ENCODE results near the gene TEX101.

The TEX101 gene

DNA sequence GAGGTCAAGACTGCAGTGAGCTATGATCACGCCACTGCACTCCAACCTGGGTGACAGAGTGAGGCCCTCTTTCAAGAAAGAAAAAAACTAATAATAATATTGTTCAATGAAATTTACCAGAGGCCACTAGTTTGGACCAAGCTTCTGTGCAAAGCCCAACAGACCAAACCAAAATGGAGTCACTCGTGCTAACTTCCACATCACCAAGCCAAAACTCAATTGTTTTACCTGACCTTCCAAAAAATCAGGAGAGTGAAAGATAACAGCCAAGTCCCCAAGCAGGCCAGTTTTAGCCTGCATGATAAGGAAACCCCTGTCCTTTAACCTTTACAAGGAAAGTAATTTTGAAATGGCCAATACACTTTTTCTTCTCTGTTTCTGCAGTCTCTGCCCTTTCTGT, 30.7 kb downstream of the TEX101 start:
- DNase-seq, result no peak

DNA sequence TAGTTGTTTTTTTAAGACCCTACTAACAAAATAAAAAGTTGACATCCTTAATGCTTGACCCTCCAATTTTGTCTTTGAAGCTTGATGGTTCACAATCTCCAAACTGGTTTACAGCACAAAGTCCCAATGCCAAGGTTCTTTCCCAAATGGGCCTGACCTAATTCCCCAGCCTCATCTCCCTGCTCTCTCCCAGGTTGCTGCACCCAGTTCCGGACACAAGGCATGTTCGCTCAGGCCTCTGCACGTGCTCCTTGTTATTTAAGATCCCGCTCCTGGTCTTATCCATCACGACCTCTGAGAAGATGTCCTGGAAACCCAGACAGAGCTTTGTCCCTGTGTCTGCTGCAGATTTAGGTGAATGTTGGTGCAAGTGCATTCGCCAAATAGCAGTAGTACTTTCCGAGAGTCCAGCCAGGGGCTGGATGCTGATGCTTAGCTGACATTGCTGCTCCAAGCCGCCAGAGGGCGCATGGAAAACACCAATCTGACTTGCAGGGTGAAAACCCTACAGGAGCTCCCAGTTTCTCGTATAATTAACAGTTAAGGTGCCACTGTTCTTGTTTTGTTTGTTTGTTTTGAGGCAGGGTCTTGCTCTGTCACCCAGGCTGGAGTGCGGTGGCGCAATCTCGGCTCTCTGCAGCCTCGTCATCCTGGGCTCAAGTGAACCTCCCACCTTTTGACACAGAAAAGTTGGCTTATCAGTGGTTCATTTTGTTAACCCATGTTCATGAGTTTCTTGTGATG, 32.2 kb downstream of the TEX101 start:
- peak in 47 of 51 donors; percentile 7 to 86 (median 54) for DNase-seq

DNA sequence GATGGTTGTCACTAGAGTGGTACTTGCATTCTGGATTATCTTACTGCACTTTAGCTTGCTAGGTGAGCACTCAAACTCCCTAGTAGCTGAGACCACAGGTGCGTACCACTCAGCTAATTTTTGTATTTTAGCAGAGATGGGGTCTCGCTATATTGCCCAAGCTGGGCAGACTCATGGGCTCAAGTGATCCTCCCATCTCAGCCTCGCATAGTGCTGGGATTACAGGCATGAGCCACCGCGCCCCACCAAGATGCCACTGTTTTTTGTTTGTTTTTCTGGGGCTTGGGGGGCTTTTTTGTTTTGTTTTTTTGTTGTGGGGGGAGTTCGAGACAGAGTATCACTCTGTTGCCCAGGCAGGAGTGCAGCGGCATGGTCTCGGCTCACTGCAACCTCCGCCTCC, 33.0 kb downstream of the TEX101 start:
- DNase-seq, result no peak

DNA sequence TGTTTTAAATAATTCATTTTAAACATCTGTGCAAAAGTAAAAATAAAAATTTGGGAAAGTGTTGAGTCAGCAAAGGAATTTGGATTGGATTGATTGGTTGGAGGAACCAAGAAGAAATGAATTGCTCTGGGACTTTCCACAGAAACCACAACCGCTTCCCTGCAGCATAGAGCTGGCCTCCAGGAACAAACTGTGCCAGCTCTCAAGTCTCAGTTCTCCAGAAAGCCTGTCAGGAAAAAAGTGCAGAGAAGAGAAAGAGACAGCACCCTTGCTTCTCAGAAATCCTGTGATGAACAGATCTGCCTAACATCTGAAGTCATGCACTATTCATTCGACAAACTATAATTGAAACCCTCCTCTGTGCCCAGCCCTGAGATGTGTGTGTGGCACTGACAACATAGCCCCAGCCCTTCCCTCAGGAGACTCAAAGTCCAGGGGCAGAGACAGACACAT, 35.9 kb downstream of the TEX101 start:
- no peak for DNase-seq

DNA sequence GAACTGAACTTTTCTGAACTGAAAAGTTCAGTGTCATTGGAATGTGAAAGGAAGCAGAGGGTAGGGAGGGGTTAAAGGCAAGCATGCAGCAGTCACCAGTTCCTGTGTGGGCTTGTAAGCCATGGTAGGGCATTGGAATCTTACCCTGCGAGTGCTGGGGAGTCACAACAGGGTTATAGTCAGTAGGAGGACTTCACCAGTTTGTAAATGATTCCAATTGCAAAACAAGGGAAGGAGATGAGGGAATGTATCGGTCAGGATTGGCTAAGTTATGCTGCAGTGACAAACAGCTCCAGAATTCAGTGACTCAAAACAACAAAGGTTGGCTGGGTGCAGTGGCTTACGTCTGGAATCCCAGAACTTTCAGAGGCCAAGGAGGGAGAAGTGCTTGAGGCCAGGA, 37.9 kb downstream of the TEX101 start:
- DNase-seq, result no peak

DNA sequence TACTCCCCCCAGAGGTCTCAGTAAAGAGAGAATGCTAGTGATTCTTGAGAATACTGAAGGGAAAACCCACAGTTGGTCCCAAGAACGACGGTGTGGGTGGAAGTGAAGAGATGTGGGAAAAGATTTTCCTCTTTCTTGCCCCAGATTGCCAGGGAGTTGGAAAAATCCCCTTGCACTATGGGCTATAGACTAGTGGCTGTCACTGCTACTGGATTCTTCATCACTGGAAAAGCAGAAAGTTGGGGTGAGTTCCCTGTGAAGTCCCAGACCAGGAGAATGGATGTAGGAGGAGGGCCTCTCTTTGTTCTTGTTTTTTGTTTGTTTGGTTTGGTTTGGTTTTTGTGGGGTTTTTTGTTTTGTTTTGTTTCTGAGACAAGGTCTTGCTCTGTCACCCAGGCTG, 39.3 kb downstream of the TEX101 start:
- no peak for DNase-seq

DNA sequence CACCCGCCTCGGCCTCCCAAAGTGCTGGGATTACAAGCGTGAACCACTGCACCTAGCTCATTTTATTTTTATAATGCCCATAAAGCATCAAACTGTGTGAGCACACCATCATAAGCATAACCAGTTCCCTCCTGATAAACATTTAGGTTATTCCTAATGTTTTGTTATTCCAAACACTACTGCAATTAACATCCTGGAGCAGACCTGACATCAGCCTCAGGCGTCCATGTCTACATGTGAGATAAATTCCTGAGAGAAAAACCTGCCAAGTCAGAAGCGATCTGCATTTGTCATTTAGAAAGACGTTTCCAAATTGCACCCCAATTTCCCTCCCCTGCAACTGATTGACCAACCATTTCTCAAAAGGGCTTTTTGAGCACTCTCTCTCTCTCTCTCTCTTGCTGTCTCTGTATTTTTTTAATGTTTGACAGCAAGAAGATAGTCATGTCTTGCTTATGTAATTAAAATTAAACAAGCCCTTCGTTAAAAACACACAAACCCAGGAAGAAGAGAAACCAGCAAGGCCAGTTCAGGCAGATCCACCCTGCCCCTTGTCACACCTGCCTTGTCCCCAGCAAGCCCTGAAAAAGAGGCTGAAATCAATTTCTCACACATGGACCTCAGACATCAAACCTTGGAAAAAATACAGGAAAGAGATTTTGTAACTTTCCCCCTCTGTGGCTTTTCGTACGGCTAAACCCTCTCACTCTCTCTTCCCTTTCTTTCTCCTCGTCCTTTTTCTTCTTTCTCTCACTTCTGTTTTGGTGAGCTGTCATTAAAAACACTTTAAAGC, 40.8 kb downstream of the TEX101 start:
- DNase-seq, result no peak

DNA sequence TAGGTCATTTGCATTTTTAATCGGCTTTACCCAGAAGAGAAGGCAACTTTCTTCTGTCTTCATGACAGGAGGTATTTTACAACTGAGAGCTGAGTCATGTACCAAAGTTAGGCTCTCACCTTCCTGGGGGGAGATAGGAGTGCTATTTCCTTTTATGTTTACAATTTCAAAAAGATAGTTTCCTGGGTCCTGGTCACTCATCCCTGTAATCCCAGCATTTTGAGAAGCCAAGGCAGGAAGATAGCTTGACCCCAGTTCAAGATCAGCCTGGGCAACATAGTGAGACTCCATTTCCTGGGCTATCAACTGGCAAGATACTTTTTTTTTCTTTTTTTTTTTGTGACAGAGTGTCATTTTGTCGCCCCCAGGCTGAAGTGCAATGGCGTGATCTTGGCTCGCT, 43.1 kb downstream of the TEX101 start:
- no peak for DNase-seq

DNA sequence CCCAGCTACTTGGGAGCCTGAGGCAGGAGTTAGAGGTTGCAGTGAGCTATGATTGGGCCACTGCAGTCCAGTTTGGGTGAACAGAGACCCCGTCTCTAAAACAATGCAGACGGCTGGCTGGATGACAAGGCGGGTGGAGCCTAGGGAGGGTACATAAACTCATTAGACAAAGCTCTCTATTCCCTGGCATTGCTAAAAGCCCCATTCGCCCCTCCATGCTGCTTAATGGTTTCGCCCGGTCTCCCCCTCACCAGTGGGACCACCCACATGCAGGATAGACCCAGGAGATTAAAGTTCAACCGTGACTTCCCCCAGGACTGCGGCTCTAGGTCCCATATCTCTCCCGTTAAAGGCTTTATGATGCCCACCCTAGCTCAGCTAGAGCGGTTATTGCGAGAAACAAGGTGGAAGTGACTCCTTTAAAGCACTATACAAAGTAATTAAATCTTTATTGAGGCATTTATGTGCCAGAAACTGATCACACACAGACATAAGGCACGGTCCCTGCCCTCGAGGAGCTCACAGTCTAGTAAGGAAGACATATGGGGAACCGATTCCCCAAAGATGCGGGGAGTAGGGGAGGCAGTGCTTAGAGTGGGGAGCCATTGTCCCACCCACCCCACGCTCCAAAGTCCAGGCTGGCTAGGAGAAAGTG, 45.8 kb downstream of the TEX101 start:
- no peak for DNase-seq

DNA sequence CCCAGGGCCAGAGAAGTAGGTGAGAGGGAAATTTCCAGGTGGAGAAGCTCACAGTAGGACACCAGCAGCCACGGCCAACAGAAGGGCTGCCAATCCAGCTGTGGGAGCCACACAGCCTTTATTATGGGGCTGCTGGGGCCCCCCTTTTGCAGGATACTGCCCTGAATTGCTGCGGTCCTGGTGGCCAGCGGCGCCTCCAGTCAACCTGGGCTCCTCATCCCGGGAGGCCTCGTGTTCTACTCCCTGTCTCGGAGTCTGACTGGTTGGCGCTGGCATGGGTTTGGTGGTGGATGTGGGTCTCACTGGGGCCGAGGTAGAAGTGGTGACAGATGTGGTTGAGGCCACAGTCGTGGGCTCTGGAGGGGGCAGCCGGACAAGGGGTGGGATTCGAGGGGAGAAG, 46.6 kb downstream of the TEX101 start:
- no peak for DNase-seq

DNA sequence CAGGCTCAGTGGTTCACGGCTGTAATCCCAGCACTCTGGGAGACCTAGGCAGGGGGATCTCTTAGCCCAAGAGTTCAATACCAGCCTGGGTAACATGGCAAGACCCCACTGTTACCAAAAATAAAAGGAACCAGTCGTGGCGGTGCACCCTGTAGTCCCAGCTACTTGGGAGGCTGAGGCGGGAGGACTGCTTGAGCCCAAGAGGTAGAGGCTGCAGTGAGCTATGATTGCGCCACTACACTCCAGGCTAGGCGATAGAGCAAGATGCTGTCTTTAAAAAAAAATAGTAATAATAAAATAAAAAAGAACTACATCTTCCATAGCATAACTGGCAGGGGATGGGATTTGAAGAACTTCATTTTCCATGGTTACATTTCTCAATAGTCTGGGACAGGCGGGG, 47.7 kb downstream of the TEX101 start:
- DNase-seq, result no peak

DNA sequence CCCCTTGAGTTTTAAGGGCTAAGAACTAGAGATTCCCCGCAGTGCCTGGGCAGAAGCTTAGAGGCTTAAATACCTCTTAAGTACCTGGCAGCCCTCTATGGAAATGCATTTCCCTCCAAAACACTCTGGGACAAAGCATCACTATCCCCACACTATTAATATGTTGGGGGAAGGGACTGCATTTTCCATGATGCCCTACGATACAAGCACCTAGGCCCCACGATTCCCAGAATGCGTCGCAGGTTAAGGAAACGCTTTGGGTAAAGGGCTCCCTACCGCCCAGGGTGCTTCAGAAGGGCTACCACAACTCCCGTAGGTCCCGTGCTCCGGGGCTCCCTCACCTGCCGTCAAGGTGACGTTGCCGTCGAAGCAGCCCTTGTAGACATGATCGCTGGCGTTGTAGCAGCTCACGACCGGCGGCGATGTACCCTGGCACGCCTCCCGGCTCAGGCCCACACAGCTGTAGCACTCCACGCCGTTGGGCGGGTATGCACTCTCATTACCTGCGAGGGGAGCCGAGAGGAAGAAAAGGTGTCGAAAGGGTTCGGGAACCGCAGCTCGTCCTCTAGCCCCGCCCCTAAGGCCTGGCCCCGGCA, 48.2 kb downstream of the TEX101 start:
- DNase-seq, result no peak

DNA sequence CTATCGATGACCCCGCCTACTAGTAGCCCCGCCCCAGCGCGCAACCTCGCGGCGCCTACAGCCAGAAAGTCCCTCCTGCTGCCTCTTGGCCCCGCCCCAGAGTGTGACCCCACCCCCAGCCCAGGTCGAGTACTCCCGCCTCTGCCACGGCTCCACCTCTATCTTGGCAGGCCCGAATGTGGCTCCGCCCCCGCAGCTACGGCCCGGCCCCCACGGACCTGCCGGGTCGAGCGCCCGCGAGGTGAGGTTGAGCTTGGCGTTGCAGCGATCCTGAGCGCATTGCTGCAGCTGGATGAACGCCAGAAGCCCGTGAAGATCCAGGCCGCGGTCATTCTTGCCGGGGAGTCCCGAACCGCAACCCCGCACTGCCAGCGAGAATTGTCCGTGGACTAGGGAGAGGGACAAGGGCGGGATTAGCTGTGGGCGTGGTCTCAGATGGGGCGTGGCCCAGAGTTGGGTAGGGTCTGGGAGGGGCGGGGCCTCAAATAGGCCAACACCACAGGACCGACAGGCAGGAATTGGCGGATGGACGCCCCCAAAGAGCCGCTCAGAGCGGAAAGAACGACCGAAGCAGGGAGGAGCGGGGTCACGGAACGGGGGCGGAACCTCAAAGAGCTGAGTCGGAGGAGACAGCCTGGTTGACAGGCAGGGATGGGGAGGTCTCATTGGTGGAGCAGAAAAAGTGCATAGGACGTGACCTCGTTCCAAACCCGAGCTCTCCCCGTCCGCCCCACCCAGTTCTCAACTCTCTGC, 48.9 kb downstream of the TEX101 start:
- peak; percentile 39 to 93 (median 79) for DNase-seq

DNA sequence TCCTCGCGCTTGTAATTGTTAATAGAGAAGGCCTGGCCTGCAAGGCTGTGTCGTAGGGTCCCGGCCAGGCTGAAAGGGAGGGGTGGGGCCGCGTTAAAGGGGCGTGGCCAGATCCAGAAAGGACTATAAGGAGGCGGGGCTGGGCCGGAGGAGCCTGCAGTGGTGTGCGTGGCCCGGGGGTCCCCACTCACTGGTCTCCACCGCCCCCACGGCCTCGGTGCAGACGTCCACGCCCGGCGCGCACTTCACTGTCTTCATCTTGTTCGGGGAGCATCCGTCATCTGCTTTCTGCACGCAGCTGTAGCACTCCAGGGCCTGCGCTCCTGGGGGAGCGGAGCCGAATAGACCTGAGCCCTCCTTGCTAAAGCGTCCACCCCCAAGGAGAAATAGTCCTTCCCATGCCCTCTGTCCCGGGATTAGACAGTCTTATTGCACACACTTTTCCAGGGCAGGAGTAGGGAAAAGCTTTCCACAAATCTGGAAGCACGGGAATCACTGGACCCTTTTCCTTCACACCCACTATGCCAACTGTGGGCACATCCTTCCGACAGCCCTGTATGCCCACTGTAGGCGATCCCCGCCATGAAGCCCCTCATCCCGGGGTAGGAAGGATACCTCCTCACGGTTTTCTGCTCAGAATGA, 49.6 kb downstream of the TEX101 start:
- DNase-seq, result peak in 35 of 51 donors; percentile 9 to 68 (median 54)

DNA sequence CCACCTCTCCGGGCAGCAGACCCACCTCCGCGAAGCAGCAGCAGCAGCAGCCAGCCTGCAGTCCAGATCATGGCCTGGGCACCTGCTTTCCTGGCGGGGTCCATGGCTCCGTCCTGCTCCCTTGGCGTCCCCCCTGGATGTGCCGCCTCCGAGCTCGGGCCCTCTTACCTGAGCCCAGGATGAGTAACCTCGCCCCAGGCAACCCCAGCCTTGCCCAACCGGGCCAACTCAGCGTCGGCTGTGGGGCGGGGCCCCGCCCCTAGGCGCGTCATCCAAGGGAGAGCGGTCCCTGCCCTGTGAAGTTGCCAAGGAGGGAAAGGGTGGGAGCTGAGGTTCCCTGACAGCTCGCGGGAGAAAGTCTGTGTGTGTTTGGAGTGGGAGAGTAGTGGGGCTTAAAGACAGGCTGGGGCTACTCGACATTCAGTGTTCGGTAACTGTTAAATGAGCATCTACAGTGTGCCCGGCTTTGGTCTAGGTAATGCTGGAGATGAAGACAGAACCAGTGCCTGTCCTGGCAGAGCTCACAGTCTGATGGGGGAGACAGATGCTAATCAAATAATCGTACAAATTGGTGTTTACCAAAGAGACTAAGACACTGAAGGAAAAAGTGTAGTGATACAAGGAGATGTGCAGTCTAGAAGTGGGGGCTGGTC, 50.9 kb downstream of the TEX101 start, which contains the start of gene LYPD3:
TSS of gene LYPD3 (minus strand) at position 141 of the 653 bp plus-strand sequence. CDS start at position 104, 37 bp downstream.
- DNase-seq, result no peak

DNA sequence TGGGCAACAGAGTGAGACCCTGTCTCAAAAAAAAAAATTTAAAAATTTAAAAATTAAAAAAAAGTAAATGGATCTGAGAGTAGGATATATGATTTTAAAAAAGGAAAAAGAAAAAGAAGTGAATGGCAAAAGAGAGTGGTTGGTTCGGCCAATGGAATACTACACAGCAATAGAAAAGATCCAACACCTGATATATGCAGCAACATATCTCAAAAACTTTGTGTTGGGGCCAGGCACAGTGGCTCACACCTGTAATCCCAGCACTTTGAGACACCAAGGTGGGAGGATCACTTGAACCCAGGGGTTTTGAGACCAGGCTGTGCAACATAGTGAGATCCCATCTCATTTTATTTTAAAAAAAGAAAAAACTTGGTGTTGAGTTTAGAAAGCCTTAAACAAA, 52.1 kb downstream of the TEX101 start:
- no peak for DNase-seq

DNA sequence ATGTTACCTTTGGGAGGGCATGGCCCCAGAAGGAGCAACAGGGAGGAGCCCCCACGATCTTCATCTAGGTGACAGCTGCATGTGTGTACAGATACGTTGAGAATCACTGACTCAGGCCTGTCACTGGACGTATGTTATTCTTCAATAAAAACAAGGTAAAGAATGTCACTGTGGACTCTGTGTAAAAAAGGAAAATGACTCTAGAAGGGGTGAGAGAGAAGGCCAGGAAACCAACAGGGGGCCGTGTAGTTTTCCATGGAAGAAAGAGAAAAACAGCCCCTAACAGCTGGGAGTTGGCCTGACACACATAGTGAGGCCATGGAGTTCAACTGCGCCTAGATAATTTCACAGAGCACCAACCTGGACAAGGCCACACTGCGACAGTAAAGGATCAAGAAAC, 52.6 kb downstream of the TEX101 start:
- DNase-seq, result no peak

DNA sequence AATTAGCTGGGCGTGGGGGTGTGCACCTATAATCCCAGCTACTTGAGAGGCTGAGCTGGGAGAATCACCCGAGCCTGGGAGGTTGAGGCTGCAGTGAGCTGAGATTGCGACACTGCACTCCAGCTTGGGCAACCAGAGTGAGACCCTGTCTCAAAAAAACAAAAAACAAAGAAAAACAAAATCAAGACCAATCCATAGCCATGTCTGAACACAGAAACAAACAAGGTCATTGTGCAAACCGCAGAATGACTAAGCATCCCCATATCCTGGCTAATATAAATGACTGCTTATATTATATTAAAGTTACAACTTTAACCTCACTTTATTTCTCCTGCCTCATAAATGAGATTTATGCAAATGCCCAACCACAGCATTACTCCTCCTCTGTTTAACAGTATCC, 53.0 kb downstream of the TEX101 start:
- no peak for DNase-seq

All from hypothalamus (tissue), 51 donors.